ENCODE data around the gene BCL11B.

DNA sequence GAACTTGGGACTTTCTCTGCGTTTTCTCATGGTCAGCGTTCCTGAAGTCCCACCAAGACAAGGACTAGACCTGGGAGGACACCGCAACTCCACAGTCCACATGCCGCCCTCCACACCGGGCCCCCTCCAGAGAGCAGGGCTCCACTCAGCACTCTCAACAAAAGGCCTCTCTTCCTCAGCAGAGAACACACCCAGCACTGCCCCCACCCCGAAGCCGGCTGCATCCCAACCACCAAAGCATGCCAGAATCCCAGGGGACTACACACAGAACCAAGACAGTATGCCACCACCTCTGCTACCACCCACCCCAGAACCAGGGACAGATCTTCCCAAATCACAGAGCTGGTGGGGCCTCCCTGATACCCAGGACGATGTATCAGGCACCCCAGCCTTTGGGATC, 88.3 kb downstream of the BCL11B start:
- no peak for TF ChIP-seq EP300 (IDR thresholded peaks at IDR 0.05; ENCODE audit: borderline replicate concordance)
- TF ChIP-seq MAX (IDR thresholded peaks at IDR 0.05): no peak
- TF ChIP-seq REST (IDR thresholded peaks at IDR 0.05; ENCODE audit: low read depth): no peak

Data from Ishikawa (cell line).